RWPE2 (cell line): Measurements from ENCODE around the gene FECH.
A peak's percentile ranks its signal among the peaks of the same experiment; 100 is the strongest.

ENCODE experiments used
- ATAC-seq: fragments of 200-7000 bp; cut with Tn5 transposase; 3 replicates; pipeline ENCODE4 v1.9.1; 2021; ENCODE audit warnings: low read depth
- DNase-seq: peaks from one replicate; pipeline ENCODE4 v3.0.0-alpha.2; 2020; ENCODE audit warnings: low spot score
- H3K27ac ChIP-seq: fragments of 450-650 bp; 2 replicates; pipeline ENCODE4 v1.5.1; 2017; ENCODE audit warnings: mild to moderate bottlenecking; ENCODE audit not compliant: poor library complexity, severe bottlenecking
- H3K27me3 ChIP-seq: fragments of 250-450 bp; sonication (Bioruptor Pico); 2 replicates; pipeline ENCODE4 v1.5.1; 2021; ENCODE audit warnings: mild to moderate bottlenecking, moderate library complexity; ENCODE audit not compliant: insufficient read depth, poor library complexity, severe bottlenecking
- H3K36me3 ChIP-seq: fragments of 250-450 bp; sonication (Bioruptor Pico); 2 replicates; pipeline ENCODE4 v1.5.1; 2020; ENCODE audit warnings: low read depth, mild to moderate bottlenecking, moderate library complexity
- H3K4me1 ChIP-seq: fragments of 250-450 bp; sonication (Bioruptor Pico); 2 replicates; pipeline ENCODE4 v1.5.1; 2021; ENCODE audit warnings: mild to moderate bottlenecking, moderate library complexity; ENCODE audit not compliant: insufficient read depth, poor library complexity, severe bottlenecking
- H3K4me3 ChIP-seq: fragments of 250-450 bp; sonication (Bioruptor Pico); 2 replicates; pipeline ENCODE4 v1.5.1; 2021; ENCODE audit warnings: mild to moderate bottlenecking, moderate library complexity; ENCODE audit not compliant: severe bottlenecking
- H3K9me3 ChIP-seq: fragments of 250-450 bp; sonication (Bioruptor Pico); 2 replicates; pipeline ENCODE4 v1.5.1; 2021; ENCODE audit warnings: mild to moderate bottlenecking, moderate library complexity; ENCODE audit not compliant: severe bottlenecking
- CTCF ChIP-seq: fragments of 450-650 bp; IDR thresholded peaks from one replicate; pipeline ENCODE4 v1.5.1; 2017; ENCODE audit warnings: mild to moderate bottlenecking, moderate library complexity; ENCODE audit not compliant: poor library complexity, severe bottlenecking

FECH gene

DNA sequence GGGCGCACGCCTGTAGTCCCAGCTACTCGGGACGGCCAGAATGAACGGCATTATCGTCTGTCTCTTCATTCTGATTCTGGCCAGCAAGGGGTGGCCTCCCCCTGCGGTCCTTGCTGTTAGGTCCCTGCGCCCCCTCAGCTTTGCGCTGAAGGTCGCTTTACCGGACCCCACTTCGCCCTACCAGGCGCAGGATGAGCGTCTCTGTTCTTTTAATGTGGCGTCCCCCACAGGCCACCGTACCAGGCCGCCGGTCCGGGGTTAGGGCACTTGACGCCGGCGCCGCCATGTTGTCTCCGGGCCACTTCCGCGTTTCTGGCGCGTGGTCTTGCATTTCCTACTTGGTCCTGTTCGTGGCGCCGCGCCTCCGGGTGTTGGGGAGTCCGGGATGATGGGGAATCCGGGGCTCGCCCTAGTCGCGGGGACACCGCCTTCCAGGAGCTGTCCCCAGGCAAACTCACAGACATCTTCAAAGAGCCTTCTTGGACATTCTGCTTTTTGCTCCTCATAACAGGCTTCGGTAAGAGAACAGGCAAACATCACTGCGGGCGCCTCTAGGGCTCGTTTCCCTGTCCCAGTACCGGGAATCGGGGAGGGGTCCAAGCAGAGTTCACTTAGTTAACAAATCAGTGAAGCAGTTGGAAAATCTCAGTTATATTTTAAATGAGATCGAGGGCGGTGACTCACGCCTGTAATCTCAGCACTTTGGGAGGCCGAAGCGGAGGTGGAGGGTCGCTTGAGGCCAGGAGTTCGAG, 43.7 kb upstream of the FECH start:
- Histone ChIP-seq H3K27me3 (no peaks in the 10 kb centered on the region), H3K4me1 (no peaks in the 10 kb centered on the region), H3K9me3 (no peaks in the 10 kb centered on the region), H3K36me3 (no peaks in the 10 kb centered on the region), H3K4me3 (peak overlapping the region; percentile 53), H3K27ac (peak overlapping the region; percentile 43)
- peak; percentile 90 for DNase-seq
- peak; percentile 89 for TF ChIP-seq CTCF
- ATAC-seq, result peak; percentile 94

GRCh38 chr18:57629422-57629821, 42.9 kb upstream of the FECH start:
- H3K9me3 ChIP-seq, result no peaks in the 10 kb centered on the region
- H3K36me3 ChIP-seq, result no peaks in the 10 kb centered on the region
- no peak overlapping the region for H3K4me3 ChIP-seq
- no peaks in the 10 kb centered on the region for H3K27me3 ChIP-seq
- H3K4me1 ChIP-seq, result no peaks in the 10 kb centered on the region
- no peak for TF ChIP-seq CTCF
- H3K27ac ChIP-seq, result no peak overlapping the region
- ATAC-seq (no peak), DNase-seq (no peak)

GRCh38 chr18:57627488-57627887, 41.0 kb upstream of the FECH start:
- ATAC-seq (no peak), DNase-seq (no peak)
- Histone ChIP-seq H3K9me3 (no peaks in the 10 kb centered on the region), H3K36me3 (no peaks in the 10 kb centered on the region), H3K4me3 (no peak overlapping the region), H3K27me3 (no peaks in the 10 kb centered on the region), H3K4me1 (no peaks in the 10 kb centered on the region), H3K27ac (no peak overlapping the region)
- no peak for TF ChIP-seq CTCF

GRCh38 chr18:57624988-57625387, 38.5 kb upstream of the FECH start:
- no peak overlapping the region for H3K27ac ChIP-seq
- TF ChIP-seq CTCF, result no peak
- DNase-seq (no peak), ATAC-seq (no peak)
- H3K4me3 ChIP-seq, result no peak overlapping the region
- H3K36me3 ChIP-seq, result peaks cover 6% of the 10 kb centered on the region
- H3K4me1 ChIP-seq, result peaks cover 2% of the 10 kb centered on the region
- no peaks in the 10 kb centered on the region for H3K9me3 ChIP-seq
- no peaks in the 10 kb centered on the region for H3K27me3 ChIP-seq

DNA sequence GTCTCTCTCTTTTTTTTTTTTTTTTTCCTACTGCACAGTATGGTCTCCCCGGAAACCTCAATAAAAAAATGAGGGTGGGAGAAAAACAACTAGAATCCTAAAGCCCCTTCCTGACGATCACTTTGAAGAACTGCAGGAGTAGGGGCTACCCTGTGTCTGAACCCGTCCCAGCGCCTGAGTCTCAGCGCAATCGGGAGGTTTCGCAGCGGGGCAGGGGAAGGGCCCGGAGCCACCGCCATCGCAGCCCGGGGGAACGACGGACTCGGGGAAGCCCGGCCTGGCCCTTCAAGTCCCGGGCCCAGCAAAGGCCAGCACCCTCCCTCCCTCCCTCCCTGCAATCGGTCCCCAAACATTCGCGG, 34.7 kb upstream of the FECH start:
- ATAC-seq (peak; percentile 41), DNase-seq (no peak)
- Histone ChIP-seq H3K9me3 (no peaks in the 10 kb centered on the region), H3K27me3 (no peaks in the 10 kb centered on the region), H3K4me3 (peak overlapping the region; percentile 54), H3K27ac (peak overlapping the region; percentile 46), H3K36me3 (peaks cover 30% of the 10 kb centered on the region), H3K4me1 (peaks cover 2% of the 10 kb centered on the region)
- TF ChIP-seq CTCF, result no peak
